Measurements from ENCODE around the gene TMEM72. TPM values are rescaled to one million over a fixed set of nuclear protein-coding genes. Genes with fewer than 3 reads are reported as not detected.

Gene TMEM72
- total and polyA plus RNA-seq, 4 donors = 0.02 to 0.33 TPM; not detected in 2

GRCh38 chr10:44863344-44864047 lies 47.6 kb upstream of the TMEM72 start:
- TF ChIP-seq, protein P1, sequence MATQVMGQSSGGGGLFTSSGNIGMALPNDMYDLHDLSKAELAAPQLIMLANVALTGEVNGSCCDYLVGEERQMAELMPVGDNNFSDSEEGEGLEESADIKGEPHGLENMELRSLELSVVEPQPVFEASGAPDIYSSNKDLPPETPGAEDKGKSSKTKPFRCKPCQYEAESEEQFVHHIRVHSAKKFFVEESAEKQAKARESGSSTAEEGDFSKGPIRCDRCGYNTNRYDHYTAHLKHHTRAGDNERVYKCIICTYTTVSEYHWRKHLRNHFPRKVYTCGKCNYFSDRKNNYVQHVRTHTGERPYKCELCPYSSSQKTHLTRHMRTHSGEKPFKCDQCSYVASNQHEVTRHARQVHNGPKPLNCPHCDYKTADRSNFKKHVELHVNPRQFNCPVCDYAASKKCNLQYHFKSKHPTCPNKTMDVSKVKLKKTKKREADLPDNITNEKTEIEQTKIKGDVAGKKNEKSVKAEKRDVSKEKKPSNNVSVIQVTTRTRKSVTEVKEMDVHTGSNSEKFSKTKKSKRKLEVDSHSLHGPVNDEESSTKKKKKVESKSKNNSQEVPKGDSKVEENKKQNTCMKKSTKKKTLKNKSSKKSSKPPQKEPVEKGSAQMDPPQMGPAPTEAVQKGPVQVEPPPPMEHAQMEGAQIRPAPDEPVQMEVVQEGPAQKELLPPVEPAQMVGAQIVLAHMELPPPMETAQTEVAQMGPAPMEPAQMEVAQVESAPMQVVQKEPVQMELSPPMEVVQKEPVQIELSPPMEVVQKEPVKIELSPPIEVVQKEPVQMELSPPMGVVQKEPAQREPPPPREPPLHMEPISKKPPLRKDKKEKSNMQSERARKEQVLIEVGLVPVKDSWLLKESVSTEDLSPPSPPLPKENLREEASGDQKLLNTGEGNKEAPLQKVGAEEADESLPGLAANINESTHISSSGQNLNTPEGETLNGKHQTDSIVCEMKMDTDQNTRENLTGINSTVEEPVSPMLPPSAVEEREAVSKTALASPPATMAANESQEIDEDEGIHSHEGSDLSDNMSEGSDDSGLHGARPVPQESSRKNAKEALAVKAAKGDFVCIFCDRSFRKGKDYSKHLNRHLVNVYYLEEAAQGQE (IDR thresholded peaks at IDR 0.05) = no peak
- TF ChIP-seq, protein P2, sequence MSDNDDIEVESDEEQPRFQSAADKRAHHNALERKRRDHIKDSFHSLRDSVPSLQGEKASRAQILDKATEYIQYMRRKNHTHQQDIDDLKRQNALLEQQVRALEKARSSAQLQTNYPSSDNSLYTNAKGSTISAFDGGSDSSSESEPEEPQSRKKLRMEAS (IDR thresholded peaks at IDR 0.05) = no peak
- TF ChIP-seq HNF4A (conservative IDR thresholded peaks at IDR 0.05) = no peak
- Histone ChIP-seq H3K9ac (ENCODE audit: low read depth in 1 of 2, low read length in 2 of 2) (no peak overlapping the region), H3K27ac (ENCODE audit: low read depth in 1 of 2, low read length in 2 of 2) (no peak overlapping the region), H3K4me1 (ENCODE audit: control insufficient read depth in 4 of 4, insufficient read depth in 4 of 4, low read length in 3 of 4) (peaks cover 4 to 15% (median 9%) of the 10 kb centered on the region in 4 donors), H3K4me3 (ENCODE audit: low read depth in 1 of 3, low read length in 3 of 3) (no peak overlapping the region), H3K27me3 (ENCODE audit: control insufficient read depth in 4 of 4, insufficient read depth in 4 of 4, low read length in 3 of 4) (no peaks in the 10 kb centered on the region), H3K9me3 (ENCODE audit: control insufficient read depth in 4 of 4, low read length in 3 of 4) (no peaks in the 10 kb centered on the region), H3K36me3 (ENCODE audit: control insufficient read depth in 4 of 4, insufficient read depth in 3 of 4, low read depth in 1 of 4, low read length in 3 of 4) (no peaks in the 10 kb centered on the region)
- no peak for DNase-seq (ENCODE audit: low spot score)
- WGBS = 61% methylated on average over 15 of the region's 15 CpGs

DNA sequence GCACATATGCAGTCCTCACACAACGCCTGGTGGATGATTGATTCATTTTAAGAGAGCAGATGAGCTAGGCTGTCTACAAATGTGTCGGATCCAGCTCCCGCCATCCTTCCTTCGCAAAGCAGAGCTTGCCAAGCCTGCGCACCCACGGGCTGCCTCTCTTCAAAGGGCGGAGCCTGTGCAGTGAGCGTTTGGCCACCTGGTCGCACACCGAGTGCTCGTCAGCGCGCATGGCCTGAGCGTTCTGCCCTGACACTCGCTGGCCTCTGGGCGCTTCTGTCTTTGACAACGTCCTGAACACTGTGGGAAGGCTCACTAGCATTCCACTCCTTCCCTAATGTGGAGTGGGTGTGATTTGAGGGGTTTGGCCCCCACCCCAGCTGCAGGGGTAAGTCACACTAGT lies 47.1 kb upstream of the TMEM72 start:
- Histone ChIP-seq H3K27me3 (ENCODE audit: control insufficient read depth in 4 of 4, insufficient read depth in 4 of 4, low read length in 3 of 4) (no peaks in the 10 kb centered on the region), H3K4me3 (ENCODE audit: low read depth in 1 of 3, low read length in 3 of 3) (peak overlapping the region in 1 of 3 donors; percentile 23), H3K9ac (ENCODE audit: low read depth in 1 of 2, low read length in 2 of 2) (no peak overlapping the region), H3K36me3 (ENCODE audit: control insufficient read depth in 4 of 4, insufficient read depth in 3 of 4, low read depth in 1 of 4, low read length in 3 of 4) (no peaks in the 10 kb centered on the region), H3K9me3 (ENCODE audit: control insufficient read depth in 4 of 4, low read length in 3 of 4) (no peaks in the 10 kb centered on the region), H3K27ac (ENCODE audit: low read depth in 1 of 2, low read length in 2 of 2) (peak overlapping the region in 1 of 2 donors; percentile 31), H3K4me1 (ENCODE audit: control insufficient read depth in 4 of 4, insufficient read depth in 4 of 4, low read length in 3 of 4) (peaks cover 4 to 15% (median 9%) of the 10 kb centered on the region in 4 donors)
- DNase-seq (ENCODE audit: low spot score) = no peak
- WGBS = 47% methylated on average over 17 of the region's 17 CpGs
- TF ChIP-seq RXRA (IDR thresholded peaks at IDR 0.05) (no peak), GABPA (IDR thresholded peaks at IDR 0.05 in 1 of 2, conservative IDR thresholded peaks at IDR 0.05 in 1 of 2) (no peak), ATF3 (IDR thresholded peaks at IDR 0.05) (no peak), FOXA1 (IDR thresholded peaks at IDR 0.05) (no peak), HNF4A (conservative IDR thresholded peaks at IDR 0.05) (no peak), NR2F2 (IDR thresholded peaks at IDR 0.05) (no peak), EGR1 (IDR thresholded peaks at IDR 0.05; ENCODE audit: low read depth in 2 of 2) (no peak), YY1 (IDR thresholded peaks at IDR 0.05) (no peak), RAD21 (IDR thresholded peaks at IDR 0.05) (no peak)
- TF ChIP-seq, protein P3, sequence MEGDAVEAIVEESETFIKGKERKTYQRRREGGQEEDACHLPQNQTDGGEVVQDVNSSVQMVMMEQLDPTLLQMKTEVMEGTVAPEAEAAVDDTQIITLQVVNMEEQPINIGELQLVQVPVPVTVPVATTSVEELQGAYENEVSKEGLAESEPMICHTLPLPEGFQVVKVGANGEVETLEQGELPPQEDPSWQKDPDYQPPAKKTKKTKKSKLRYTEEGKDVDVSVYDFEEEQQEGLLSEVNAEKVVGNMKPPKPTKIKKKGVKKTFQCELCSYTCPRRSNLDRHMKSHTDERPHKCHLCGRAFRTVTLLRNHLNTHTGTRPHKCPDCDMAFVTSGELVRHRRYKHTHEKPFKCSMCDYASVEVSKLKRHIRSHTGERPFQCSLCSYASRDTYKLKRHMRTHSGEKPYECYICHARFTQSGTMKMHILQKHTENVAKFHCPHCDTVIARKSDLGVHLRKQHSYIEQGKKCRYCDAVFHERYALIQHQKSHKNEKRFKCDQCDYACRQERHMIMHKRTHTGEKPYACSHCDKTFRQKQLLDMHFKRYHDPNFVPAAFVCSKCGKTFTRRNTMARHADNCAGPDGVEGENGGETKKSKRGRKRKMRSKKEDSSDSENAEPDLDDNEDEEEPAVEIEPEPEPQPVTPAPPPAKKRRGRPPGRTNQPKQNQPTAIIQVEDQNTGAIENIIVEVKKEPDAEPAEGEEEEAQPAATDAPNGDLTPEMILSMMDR (IDR thresholded peaks at IDR 0.05; ENCODE audit: low read depth, low read length, missing input control) = no peak
- TF ChIP-seq, protein P1 (IDR thresholded peaks at IDR 0.05) = no peak
- TF ChIP-seq, protein P2 (IDR thresholded peaks at IDR 0.05) = no peak
